ENCODE results near the gene LYRM9.

DNA sequence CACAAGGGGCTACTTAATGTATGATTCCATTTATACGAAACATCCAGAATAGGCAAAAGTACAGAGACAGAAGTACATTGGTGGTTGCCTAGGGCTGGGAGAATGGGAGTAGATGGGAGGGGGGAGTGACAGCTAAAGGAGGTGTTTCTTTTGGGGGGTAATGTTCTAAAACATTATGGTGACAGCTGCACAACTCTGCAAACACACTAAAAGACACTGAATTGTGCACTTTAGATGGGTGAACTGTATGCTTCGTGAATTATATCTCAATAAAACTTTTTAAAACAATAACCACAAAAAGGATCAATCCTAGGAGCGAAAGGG, 661 bp downstream of the LYRM9 start:
- TF ChIP-seq EZH2 (IDR thresholded peaks at IDR 0.05) (no peak), POLR2AphosphoS5 (IDR thresholded peaks at IDR 0.05; ENCODE audit: borderline replicate concordance, low read depth, low read length) (no peak)

Data from SK-N-MC (cell line).